GM19328 (cell line): ENCODE measurements around the gene TMC6.

ENCODE experiments used
- ATAC-seq: cut with Tn5 transposase; IDR thresholded peaks from one replicate; pipeline ENCODE4 v1.9.1; 2021; ENCODE audit warnings: mild to moderate bottlenecking, moderate library complexity; ENCODE audit not compliant: unreplicated experiment

TMC6 gene

GRCh38 chr17:78135858-78136500 lies 7.4 kb upstream of the TMC6 start:
- no peak for ATAC-seq

DNA sequence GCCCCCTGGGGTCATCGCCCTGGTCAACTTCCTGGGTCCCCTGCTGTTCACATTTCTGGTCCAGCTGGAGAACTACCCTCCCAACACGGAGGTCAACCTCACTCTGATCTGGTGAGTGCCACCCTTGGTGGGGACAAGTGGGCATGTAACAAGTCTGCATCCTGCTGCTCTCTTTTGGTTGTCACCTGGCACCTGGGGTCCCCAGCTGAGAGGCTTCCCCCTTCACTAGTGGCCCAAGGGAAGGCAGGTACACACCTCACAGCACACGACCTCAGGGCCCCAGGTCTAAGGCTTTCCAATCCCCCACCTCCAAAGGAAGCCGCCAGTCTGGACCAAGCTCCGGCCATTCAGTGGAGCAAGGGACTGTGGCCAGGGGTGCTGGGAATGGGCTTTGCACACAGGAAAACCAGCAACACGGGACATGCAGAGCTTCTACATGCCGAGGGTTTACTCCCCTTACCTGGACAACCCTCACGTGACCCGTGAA lies 6.4 kb upstream of the TMC6 start:
- ATAC-seq: no peak

- ATAC-seq: no peak
Observed at GRCh38 chr17:78133971-78134898, 5.7 kb upstream of the TMC6 start.

DNA sequence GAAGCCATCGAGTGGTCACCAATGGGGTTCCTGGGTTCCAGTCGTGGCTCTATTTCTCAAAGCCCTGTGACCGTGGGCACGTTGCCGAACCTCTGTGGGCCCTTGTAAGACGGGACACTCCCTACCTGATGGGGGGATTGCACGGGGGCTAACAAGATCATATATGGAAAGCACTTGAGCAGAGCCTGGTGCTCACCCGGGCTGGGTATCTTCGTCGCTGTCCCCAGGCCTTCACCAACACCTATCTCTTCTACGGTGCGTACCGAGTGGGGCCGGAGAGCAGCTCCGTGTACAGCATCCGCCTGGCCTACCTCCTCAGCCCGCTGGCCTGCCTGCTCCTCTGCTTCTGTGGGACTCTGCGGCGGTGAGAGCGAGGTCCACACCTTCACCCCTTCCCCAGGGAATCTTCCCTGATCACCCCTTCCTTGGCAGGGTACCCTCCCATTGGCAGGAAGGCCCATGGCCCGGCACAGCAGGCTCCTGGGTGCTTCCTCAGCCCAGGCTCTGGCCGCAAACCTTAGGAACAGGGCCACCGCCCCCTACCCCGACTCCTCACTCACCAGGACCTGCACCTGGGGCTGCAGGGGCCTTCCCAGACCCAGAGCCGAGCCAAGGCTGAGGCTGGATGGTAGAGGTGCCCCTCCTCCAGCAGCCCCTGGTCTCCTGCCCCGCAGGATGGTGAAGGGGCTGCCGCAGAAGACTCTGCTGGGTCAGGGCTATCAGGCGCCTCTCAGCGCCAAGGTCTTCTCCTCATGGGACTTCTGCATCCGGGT lies 4.8 kb upstream of the TMC6 start:
- ATAC-seq: no peak

DNA sequence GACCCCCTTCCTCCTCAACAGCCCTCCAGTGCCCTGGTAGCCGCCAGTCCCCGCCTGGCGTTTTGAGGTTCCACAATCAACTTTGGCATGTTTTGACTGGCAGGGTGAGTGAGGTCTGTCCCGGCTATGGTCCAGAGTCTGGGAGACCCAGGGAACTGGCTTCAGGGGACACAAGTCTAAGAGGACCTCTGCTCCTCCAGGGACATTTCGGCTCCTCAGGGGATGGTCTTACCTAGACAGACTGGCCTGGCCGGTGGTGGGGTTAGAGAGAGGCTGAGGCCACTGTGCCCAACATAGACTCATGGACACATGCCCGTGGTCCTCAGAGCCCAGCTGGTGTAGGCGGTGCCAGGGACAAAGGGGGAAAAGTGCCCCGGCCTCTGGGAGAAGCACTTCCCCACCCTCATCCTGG lies 4.2 kb upstream of the TMC6 start:
- ATAC-seq: no peak

DNA sequence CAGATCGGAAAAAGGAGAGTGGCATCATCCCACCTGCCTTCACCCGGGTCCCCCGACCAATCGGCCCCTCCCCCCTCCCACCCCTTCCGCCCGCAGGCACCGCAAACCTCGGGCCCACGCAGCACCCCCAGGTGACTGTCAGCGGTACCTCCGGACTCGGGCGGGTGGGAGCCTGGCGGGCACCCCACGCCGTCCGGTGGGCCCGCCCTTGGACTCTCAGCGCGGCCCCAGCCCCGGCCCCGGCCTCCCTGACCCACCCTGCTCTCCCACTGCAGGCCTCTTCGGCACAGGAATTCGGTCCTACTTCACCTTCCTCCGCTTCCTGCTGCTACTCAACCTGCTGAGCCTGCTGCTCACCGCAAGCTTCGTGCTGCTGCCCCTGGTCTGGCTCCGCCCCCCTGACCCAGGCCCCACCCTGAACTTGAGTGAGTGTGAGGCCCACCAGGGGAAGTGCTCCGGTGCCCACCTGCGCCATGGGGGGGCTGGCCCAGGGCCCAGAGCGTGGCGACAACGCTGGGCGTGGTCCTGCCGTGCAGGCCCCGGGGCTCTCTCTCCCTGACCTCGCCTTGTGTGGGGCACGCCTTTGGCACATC lies 3.6 kb upstream of the TMC6 start:
- no peak for ATAC-seq

- ATAC-seq: no peak
Observed at GRCh38 chr17:78131172-78132083, 2.9 kb upstream of the TMC6 start.

GRCh38 chr17:78130437-78131101 lies 2.0 kb upstream of the TMC6 start, which contains the start of gene TMC8:
Gene TMC8 (plus strand): TSS chr17:78130771. CDS start chr17:78131589, 818 bp downstream.
- ATAC-seq: no peak

DNA sequence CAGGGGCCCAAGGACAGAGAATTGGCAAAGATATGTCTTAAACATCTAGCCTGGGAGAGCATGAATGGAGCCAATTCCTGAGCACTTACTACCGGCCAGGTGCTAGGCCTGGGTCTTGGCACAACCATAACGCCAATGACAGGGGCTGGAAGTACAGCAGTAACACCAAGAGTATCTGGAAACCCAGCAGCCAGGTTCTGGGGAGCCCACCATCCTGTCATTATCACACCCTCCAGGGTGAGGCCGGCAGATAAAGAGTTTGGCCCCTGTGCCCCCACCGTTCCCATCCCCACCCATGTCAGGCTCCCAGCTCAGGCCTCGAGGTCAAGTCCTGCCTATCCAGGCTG lies 1.5 kb upstream of the TMC6 start:
- ATAC-seq: no peak

DNA sequence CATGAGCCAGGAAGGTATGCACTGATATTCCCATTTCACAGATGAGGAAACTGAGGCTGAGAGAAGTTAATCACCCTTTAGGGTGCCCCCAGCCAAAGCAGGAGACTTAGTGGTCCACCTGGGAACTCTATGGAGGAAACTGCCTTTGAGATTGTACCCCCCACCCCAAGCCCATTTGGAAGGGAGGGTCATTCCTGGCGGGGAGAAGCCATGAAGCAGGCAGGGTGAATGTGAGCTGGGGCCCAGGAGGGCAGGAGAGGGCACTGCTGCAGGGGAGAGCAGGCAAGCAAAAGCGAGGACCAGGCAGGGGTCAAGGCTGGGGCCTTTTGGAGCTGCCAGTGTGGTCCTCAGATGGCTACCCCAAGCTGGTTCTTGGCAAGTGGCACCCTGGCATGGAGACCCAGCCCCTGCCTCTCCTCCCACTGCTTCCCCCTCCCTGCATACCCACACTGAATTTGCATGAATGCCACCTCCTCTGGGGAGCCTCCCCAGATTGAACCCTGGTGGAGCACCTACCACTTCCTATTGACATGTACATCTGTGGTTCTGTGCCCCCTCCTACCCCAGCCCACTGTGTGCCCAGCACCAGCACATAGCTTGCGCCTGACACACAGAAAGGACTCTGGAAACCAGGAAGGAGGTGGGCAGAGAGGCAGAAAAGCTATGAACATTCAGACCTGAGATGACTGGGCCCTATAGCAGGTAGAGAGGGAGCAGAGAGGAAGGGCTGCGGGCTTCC lies 965 bp upstream of the TMC6 start:
- no peak for ATAC-seq

GRCh38 chr17:78127888-78128550 lies 536 bp downstream of the TMC6 start:
- no peak for ATAC-seq

GRCh38 chr17:78127239-78127887 lies 1.2 kb downstream of the TMC6 start:
- ATAC-seq: no peak

DNA sequence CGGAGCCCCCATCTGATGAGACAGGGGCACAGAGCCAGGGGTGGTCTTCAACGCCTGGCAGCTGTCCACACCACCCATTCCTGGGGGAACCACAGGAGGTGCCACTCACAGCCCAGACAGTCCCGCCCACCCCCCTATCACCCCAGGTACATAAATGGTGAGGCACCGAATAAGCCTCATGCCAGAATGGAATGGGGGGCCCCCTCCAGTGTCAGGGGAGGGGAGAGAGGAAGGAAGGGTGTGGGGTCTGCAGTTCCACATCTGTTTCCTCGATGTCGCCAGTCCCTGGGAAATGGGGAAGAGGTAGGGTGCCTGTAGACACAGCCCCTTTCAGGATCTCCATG lies 1.7 kb downstream of the TMC6 start:
- ATAC-seq: no peak

GRCh38 chr17:78125976-78126894 lies 2.3 kb downstream of the TMC6 start:
- no peak for ATAC-seq

DNA sequence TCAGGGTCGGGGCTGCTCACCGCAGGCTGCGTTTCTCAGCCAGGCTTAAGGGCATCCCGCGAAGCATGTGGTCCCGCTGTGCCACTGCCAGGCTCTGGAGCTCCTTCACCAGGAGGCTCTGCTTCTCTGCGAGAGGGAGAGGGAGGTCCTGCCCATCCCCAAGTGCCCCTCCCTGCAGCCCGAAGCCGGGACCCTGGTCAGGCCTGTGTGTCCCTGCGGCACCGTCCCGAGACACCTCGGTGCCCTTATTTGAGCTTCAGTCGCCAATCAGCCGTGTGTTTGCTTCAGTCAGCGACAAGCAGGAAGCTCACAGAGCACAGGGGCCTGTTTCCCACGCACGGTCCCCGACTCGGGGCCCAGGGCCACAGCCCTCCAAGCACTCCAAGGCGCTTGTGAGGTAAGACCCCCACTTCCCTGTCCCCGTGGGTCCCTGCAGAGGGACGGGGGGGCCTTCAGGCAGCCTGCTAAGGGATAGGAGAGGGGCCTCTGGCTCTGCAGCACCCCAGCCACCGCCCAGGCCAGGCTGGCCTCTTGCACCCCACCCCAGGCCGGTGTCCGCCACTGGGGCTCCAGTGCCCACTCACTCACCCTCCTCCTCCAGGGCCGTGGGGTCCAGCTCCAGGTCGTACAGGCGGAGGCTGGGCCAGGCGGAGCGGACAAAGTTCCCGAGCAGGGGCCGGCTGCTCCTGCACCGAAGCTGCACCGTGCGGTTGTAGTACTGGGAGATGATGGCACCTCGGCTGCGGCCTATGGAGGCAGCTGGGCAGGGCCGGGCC lies 3.2 kb downstream of the TMC6 start:
- no peak for ATAC-seq

DNA sequence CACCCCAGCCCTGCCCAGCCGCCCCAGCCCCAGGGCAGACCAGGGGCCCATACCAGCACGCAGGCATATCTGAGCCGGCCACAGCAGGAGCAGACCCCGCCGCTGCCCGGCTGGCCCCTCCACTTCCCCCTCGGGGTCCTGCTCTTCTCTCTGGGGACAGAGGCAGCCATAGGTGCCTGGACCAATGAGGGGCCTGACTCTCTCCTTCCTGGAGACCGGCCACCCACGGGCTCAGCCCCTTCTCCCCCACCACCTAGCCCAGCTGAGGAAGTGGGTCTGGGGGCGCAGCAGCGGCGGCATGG lies 3.8 kb downstream of the TMC6 start:
- no peak for ATAC-seq
